ENCODE results near the gene CCDC112. TPM values are rescaled to one million over a fixed set of nuclear protein-coding genes. Genes with fewer than 3 reads are reported as not detected.

Gene CCDC112
- total and polyA plus RNA-seq, 2 experiments from 2014 or later = 18.1 to 48.2 TPM

DNA sequence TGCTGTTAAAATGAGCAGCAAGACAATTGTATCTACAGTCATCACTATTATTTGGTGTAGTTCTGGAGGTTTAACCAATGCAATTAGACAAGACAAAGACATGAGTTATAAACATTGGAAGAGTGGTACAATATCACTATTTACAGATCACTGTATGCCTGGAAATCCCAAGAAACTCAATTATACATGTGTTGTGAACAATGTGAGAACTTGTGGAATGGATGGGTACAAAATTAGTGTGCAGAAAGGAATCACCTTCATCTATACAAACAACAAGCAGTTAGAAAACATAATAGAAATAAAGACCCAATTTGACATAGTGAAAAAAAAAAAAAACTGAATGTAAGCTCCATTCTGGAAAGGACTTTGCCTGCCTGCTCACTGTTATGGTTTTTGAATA lies 12.4 kb upstream of the CCDC112 start (continued):
- TF ChIP-seq, protein P1, sequence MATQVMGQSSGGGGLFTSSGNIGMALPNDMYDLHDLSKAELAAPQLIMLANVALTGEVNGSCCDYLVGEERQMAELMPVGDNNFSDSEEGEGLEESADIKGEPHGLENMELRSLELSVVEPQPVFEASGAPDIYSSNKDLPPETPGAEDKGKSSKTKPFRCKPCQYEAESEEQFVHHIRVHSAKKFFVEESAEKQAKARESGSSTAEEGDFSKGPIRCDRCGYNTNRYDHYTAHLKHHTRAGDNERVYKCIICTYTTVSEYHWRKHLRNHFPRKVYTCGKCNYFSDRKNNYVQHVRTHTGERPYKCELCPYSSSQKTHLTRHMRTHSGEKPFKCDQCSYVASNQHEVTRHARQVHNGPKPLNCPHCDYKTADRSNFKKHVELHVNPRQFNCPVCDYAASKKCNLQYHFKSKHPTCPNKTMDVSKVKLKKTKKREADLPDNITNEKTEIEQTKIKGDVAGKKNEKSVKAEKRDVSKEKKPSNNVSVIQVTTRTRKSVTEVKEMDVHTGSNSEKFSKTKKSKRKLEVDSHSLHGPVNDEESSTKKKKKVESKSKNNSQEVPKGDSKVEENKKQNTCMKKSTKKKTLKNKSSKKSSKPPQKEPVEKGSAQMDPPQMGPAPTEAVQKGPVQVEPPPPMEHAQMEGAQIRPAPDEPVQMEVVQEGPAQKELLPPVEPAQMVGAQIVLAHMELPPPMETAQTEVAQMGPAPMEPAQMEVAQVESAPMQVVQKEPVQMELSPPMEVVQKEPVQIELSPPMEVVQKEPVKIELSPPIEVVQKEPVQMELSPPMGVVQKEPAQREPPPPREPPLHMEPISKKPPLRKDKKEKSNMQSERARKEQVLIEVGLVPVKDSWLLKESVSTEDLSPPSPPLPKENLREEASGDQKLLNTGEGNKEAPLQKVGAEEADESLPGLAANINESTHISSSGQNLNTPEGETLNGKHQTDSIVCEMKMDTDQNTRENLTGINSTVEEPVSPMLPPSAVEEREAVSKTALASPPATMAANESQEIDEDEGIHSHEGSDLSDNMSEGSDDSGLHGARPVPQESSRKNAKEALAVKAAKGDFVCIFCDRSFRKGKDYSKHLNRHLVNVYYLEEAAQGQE (IDR thresholded peaks at IDR 0.05; ENCODE audit: unreplicated experiment) = no peak
- TF ChIP-seq POLR2AphosphoS5 (IDR thresholded peaks at IDR 0.05; ENCODE audit: low read depth) (no peak), ZNF114 (CRISPR knock-in tag; IDR thresholded peaks at IDR 0.05) (no peak), STAT1 (IDR thresholded peaks at IDR 0.05; ENCODE audit: unreplicated experiment) (no peak), JUNB (IDR thresholded peaks at IDR 0.05; ENCODE audit: unreplicated experiment) (no peak), CREB1 (CRISPR knock-in tag; IDR thresholded peaks at IDR 0.05; ENCODE audit: low read depth) (no peak), NANOG (IDR thresholded peaks at IDR 0.05; ENCODE audit: borderline replicate concordance) (no peak), ZNF331 (CRISPR knock-in tag; IDR thresholded peaks at IDR 0.05; ENCODE audit: low read depth) (no peak)

DNA sequence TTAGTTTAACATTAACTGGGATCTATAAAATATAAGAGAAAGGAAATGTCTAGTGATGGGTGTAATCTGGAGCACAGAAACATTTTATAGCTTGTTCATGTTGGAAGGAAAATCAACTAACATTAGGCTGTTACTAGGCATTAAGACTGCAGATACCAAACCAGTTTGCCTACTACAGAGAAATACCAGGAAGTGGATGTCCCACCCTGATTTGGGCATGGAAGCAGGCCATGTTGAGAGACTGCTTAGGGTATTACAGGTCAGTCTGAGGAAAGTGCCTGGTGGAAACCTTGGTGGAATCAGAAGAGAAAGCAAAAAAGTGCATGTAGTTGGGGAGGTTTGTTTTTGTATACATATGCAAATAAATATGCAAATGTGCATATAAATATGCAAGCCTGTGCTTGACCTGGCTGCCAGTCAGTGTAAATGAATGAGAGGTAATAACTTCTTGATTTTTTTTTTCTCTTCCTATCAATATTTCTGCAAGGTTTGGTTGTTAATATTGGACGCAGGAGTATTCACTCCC lies 9.6 kb upstream of the CCDC112 start:
- Histone ChIP-seq H3K27ac (ENCODE audit: low read depth) (no peak overlapping the region), H3K79me2 (replicated peaks; ENCODE audit: insufficient read depth) (no peaks in the 10 kb centered on the region), H3K36me3 (ENCODE audit: insufficient read depth) (no peaks in the 10 kb centered on the region), H3K4me3 (no peak overlapping the region), H4K20me1 (replicated peaks; ENCODE audit: insufficient read depth) (no peaks in the 10 kb centered on the region), H3K27me3 (ENCODE audit: insufficient read depth) (no peaks in the 10 kb centered on the region), H3K4me2 (no peak overlapping the region), H3F3A (replicated peaks; ENCODE audit: low read depth) (no peaks in the 10 kb centered on the region), H3K4me1 (ENCODE audit: insufficient read depth) (no peaks in the 10 kb centered on the region), H2AFZ (no peak overlapping the region), H3K9me2 (ENCODE audit: insufficient read depth) (no peaks in the 10 kb centered on the region)
- Mint-ChIP-seq H3K9me3 (no peaks in the 10 kb centered on the region), H3K27ac (no peak overlapping the region), H3K27me3 (ENCODE audit: insufficient read depth, low read depth, poor library complexity) (no peaks in the 10 kb centered on the region), H3K4me3 (no peak overlapping the region), H3K36me3 (ENCODE audit: low read depth) (no peaks in the 10 kb centered on the region), H3K4me1 (peaks cover 8% of the 10 kb centered on the region)
- DNase-seq (ENCODE audit: low spot score) (peak; percentile 11), ATAC-seq (peak; percentile 40; the same call in 1 of the 3 replicates)
- TF ChIP-seq ZNF331 (CRISPR knock-in tag; IDR thresholded peaks at IDR 0.05; ENCODE audit: low read depth) (no peak), STAT1 (IDR thresholded peaks at IDR 0.05; ENCODE audit: unreplicated experiment) (no peak), ZNF114 (CRISPR knock-in tag; IDR thresholded peaks at IDR 0.05) (no peak), JUNB (IDR thresholded peaks at IDR 0.05; ENCODE audit: unreplicated experiment) (no peak), POLR2AphosphoS5 (IDR thresholded peaks at IDR 0.05; ENCODE audit: low read depth) (no peak), CREB1 (CRISPR knock-in tag; IDR thresholded peaks at IDR 0.05; ENCODE audit: low read depth) (no peak)
- TF ChIP-seq, protein P1 (IDR thresholded peaks at IDR 0.05; ENCODE audit: unreplicated experiment) = no peak
- TF ChIP-seq, protein P2, sequence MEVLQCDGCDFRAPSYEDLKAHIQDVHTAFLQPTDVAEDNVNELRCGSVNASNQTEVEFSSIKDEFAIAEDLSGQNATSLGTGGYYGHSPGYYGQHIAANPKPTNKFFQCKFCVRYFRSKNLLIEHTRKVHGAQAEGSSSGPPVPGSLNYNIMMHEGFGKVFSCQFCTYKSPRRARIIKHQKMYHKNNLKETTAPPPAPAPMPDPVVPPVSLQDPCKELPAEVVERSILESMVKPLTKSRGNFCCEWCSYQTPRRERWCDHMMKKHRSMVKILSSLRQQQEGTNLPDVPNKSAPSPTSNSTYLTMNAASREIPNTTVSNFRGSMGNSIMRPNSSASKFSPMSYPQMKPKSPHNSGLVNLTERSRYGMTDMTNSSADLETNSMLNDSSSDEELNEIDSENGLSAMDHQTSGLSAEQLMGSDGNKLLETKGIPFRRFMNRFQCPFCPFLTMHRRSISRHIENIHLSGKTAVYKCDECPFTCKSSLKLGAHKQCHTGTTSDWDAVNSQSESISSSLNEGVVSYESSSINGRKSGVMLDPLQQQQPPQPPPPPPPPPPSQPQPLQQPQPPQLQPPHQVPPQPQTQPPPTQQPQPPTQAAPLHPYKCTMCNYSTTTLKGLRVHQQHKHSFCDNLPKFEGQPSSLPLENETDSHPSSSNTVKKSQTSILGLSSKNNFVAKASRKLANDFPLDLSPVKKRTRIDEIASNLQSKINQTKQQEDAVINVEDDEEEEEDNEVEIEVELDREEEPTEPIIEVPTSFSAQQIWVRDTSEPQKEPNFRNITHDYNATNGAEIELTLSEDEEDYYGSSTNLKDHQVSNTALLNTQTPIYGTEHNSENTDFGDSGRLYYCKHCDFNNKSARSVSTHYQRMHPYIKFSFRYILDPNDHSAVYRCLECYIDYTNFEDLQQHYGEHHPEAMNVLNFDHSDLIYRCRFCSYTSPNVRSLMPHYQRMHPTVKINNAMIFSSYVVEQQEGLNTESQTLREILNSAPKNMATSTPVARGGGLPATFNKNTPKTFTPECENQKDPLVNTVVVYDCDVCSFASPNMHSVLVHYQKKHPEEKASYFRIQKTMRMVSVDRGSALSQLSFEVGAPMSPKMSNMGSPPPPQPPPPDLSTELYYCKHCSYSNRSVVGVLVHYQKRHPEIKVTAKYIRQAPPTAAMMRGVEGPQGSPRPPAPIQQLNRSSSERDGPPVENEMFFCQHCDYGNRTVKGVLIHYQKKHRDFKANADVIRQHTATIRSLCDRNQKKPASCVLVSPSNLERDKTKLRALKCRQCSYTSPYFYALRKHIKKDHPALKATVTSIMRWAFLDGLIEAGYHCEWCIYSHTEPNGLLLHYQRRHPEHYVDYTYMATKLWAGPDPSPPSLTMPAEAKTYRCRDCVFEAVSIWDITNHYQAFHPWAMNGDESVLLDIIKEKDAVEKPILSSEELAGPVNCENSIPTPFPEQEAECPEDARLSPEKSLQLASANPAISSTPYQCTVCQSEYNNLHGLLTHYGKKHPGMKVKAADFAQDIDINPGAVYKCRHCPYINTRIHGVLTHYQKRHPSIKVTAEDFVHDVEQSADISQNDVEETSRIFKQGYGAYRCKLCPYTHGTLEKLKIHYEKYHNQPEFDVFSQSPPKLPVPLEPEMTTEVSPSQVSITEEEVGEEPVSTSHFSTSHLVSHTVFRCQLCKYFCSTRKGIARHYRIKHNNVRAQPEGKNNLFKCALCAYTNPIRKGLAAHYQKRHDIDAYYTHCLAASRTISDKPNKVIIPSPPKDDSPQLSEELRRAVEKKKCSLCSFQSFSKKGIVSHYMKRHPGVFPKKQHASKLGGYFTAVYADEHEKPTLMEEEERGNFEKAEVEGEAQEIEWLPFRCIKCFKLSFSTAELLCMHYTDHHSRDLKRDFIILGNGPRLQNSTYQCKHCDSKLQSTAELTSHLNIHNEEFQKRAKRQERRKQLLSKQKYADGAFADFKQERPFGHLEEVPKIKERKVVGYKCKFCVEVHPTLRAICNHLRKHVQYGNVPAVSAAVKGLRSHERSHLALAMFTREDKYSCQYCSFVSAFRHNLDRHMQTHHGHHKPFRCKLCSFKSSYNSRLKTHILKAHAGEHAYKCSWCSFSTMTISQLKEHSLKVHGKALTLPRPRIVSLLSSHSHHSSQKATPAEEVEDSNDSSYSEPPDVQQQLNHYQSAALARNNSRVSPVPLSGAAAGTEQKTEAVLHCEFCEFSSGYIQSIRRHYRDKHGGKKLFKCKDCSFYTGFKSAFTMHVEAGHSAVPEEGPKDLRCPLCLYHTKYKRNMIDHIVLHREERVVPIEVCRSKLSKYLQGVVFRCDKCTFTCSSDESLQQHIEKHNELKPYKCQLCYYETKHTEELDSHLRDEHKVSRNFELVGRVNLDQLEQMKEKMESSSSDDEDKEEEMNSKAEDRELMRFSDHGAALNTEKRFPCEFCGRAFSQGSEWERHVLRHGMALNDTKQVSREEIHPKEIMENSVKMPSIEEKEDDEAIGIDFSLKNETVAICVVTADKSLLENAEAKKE (CRISPR knock-in tag; IDR thresholded peaks at IDR 0.05) = no peak
- TF ChIP-seq, protein P3, sequence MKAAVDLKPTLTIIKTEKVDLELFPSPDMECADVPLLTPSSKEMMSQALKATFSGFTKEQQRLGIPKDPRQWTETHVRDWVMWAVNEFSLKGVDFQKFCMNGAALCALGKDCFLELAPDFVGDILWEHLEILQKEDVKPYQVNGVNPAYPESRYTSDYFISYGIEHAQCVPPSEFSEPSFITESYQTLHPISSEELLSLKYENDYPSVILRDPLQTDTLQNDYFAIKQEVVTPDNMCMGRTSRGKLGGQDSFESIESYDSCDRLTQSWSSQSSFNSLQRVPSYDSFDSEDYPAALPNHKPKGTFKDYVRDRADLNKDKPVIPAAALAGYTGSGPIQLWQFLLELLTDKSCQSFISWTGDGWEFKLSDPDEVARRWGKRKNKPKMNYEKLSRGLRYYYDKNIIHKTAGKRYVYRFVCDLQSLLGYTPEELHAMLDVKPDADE (IDR thresholded peaks at IDR 0.05) = no peak

Data from GM23338 (cell line).